Smooth muscle cell (in vitro differentiated cells): ENCODE measurements around the gene TADA1. TPM values are rescaled to one million over a fixed set of nuclear protein-coding genes. Genes with fewer than 3 reads are reported as not detected.

Experiments
- DNase-seq: peaks from one replicate; lab custom pipeline; 2025; ENCODE audit not compliant: unreplicated experiment; lab: John Stamatoyannopoulos, UW
- H2AFZ ChIP-seq: fragments of 200-600 bp; sonication (generic); 2 replicates; pipeline ENCODE4 v1.6.0; 2016; ENCODE audit warnings: antibody characterized with exemption, low read depth, mild to moderate bottlenecking
- H3F3A ChIP-seq: fragments of 200-600 bp; sonication (generic); 2 replicates; pipeline ENCODE4 v1.6.0; 2017; ENCODE audit warnings: antibody characterized with exemption, low read depth
- H3K27ac ChIP-seq: fragments of 200-600 bp; sonication (generic); 2 replicates; pipeline ENCODE4 v1.5.1; 2016; ENCODE audit warnings: low read depth, mild to moderate bottlenecking
- H3K27me3 ChIP-seq: fragments of 200-600 bp; sonication (generic); 2 replicates; pipeline ENCODE4 v1.6.1; 2016; ENCODE audit warnings: low read depth, mild to moderate bottlenecking
- H3K36me3 ChIP-seq: fragments of 200-600 bp; sonication (generic); 2 replicates; pipeline ENCODE4 v1.5.1; 2016; ENCODE audit warnings: low read depth
- H3K4me1 ChIP-seq: fragments of 200-600 bp; sonication (generic); 2 replicates; pipeline ENCODE4 v1.5.1; 2016; ENCODE audit warnings: low read depth
- H3K4me2 ChIP-seq: fragments of 200-600 bp; sonication (generic); 2 replicates; pipeline ENCODE4 v1.6.0; 2016; ENCODE audit warnings: mild to moderate bottlenecking
- H3K4me3 ChIP-seq: fragments of 200-600 bp; sonication (generic); 2 replicates; pipeline ENCODE4 v1.5.1; 2016; ENCODE audit warnings: mild to moderate bottlenecking
- H3K79me2 ChIP-seq: fragments of 200-600 bp; sonication (generic); 2 replicates; pipeline ENCODE4 v1.6.0; 2016; ENCODE audit warnings: low read depth, mild to moderate bottlenecking
- H3K9ac ChIP-seq: fragments of 200-600 bp; sonication (generic); 2 replicates; pipeline ENCODE4 v1.6.0; 2016; ENCODE audit warnings: low read depth
- H3K9me3 ChIP-seq: fragments of 200-600 bp; sonication (generic); replicated peaks from 2 replicates; pipeline ENCODE4 v1.5.1; 2016; ENCODE audit warnings: low read depth
- H4K20me1 ChIP-seq: fragments of 200-600 bp; sonication (generic); 2 replicates; pipeline ENCODE4 v1.6.0; 2016; ENCODE audit warnings: low read depth
- CTCF ChIP-seq: fragments of 200-600 bp; sonication (generic); IDR thresholded peaks from 2 replicates; pipeline ENCODE4 v1.5.1; 2017; ENCODE audit warnings: borderline replicate concordance, mild to moderate bottlenecking, antibody characterized with exemption; ENCODE audit not compliant: insufficient read depth, poor library complexity, severe bottlenecking
- WGBS: methylation state at CpG from one replicate; pipeline ENCODE4 v1.1.7; 2016; ENCODE audit warnings: low lambda C conversion rate; 5-methylcytosine and 5-hydroxymethylcytosine counted together
- polyA plus RNA-seq: library from polyadenylated mRNA; unstranded; fragments of >200 nt; fragmentation: Nextera tagmentation; extraction: Ambion mirVana; gene quantifications from 2 replicates; pipeline ENCODE4 v1.2.1, GENCODE V29; 2016
- total RNA-seq: library from RNA; depleted of rRNA; stranded (reverse); fragments of >200 nt; gene quantifications from 2 replicates; pipeline ENCODE4 v1.2.3, GENCODE V29; 2014

TADA1 gene
- total and polyA plus RNA-seq, 2 experiments from 2014 or later, result 12.2 to 16.3 TPM

GRCh38 chr1:166849135-166849534, 26.9 kb downstream of the TADA1 start:
- WGBS, result over 99% methylated on average over 20 of the region's 20 CpGs
- peaks cover 7% of the 10 kb centered on the region for H3F3A ChIP-seq
- H3K4me1 ChIP-seq, result no peaks in the 10 kb centered on the region
- H3K9ac ChIP-seq, result no peak overlapping the region
- peaks cover 19% of the 10 kb centered on the region for H3K36me3 ChIP-seq
- no peaks in the 10 kb centered on the region for H3K9me3 ChIP-seq
- no peaks in the 10 kb centered on the region for H3K27me3 ChIP-seq
- no peak overlapping the region for H3K27ac ChIP-seq
- peaks cover 95% of the 10 kb centered on the region for H4K20me1 ChIP-seq
- H3K4me2 ChIP-seq, result no peak overlapping the region
- H3K4me3 ChIP-seq, result no peak overlapping the region
- no peak overlapping the region for H2AFZ ChIP-seq
- no peak for TF ChIP-seq CTCF
- DNase-seq, result no peak
- peaks cover 5% of the 10 kb centered on the region for H3K79me2 ChIP-seq

- H3F3A ChIP-seq, result no peaks in the 10 kb centered on the region
- H3K4me2 ChIP-seq, result no peak overlapping the region
- no peaks in the 10 kb centered on the region for H3K4me1 ChIP-seq
- H3K4me3 ChIP-seq, result no peak overlapping the region
- peaks cover 21% of the 10 kb centered on the region for H3K36me3 ChIP-seq
- H2AFZ ChIP-seq, result no peak overlapping the region
- H3K79me2 ChIP-seq, result peaks cover 5% of the 10 kb centered on the region
- DNase-seq, result no peak
- H3K27ac ChIP-seq, result no peak overlapping the region
- no peaks in the 10 kb centered on the region for H3K27me3 ChIP-seq
- TF ChIP-seq CTCF, result no peak
- no peaks in the 10 kb centered on the region for H3K9me3 ChIP-seq
- H3K9ac ChIP-seq, result no peak overlapping the region
- H4K20me1 ChIP-seq, result peaks cover 95% of the 10 kb centered on the region
Measured at GRCh38 chr1:166848193-166848592, 27.9 kb downstream of the TADA1 start.

- no peak for TF ChIP-seq CTCF
- H3K4me2 ChIP-seq, result no peak overlapping the region
- H3K4me3 ChIP-seq, result no peak overlapping the region
- H3K27ac ChIP-seq, result peak overlapping the region; percentile 30
- no peak overlapping the region for H2AFZ ChIP-seq
- H3F3A ChIP-seq, result no peaks in the 10 kb centered on the region
- no peak for DNase-seq
- peaks cover 16% of the 10 kb centered on the region for H3K36me3 ChIP-seq
- H3K9ac ChIP-seq, result no peak overlapping the region
- peaks cover 10% of the 10 kb centered on the region for H3K79me2 ChIP-seq
- H3K4me1 ChIP-seq, result peaks cover 10% of the 10 kb centered on the region
- peaks cover 79% of the 10 kb centered on the region for H4K20me1 ChIP-seq
- no peaks in the 10 kb centered on the region for H3K27me3 ChIP-seq
- WGBS, result 81% methylated on average over 7 of the region's 7 CpGs
- H3K9me3 ChIP-seq, result no peaks in the 10 kb centered on the region
Measured at GRCh38 chr1:166844791-166845190, 31.3 kb downstream of the TADA1 start.

- 75% methylated on average over 7 of the region's 7 CpGs for WGBS
- Histone ChIP-seq H3K9me3 (no peaks in the 10 kb centered on the region), H3K79me2 (peaks cover 10% of the 10 kb centered on the region), H3K9ac (peak overlapping the region; percentile 19), H3K27me3 (no peaks in the 10 kb centered on the region), H2AFZ (no peak overlapping the region), H3K36me3 (peaks cover 16% of the 10 kb centered on the region), H3F3A (peaks cover under 1% of the 10 kb centered on the region), H3K4me2 (no peak overlapping the region), H4K20me1 (peaks cover 72% of the 10 kb centered on the region), H3K27ac (peak overlapping the region; percentile 42), H3K4me3 (no peak overlapping the region), H3K4me1 (peaks cover 10% of the 10 kb centered on the region)
- TF ChIP-seq CTCF, result no peak
- no peak for DNase-seq
Measured at GRCh38 chr1:166843769-166844596, 32.1 kb downstream of the TADA1 start.
